Adrenal gland (tissue), 5 donors: Measurements from ENCODE around the gene PCDHGA11.

ENCODE experiments used
- POLR2A ChIP-seq, 2 donors: fragments of 450-650 bp; IDR thresholded peaks; one replicate each; pipeline ENCODE4 v1.6.1; 2017; ENCODE audit warnings: antibody characterized with exemption in 2 of 2, mild to moderate bottlenecking in 2 of 2, moderate library complexity in 1 of 2
- TF ChIP-seq, protein P1 (sequence below), 6 experiments: fragments of 450-650 bp in 4 of 6; fragments of 200-600 bp in 2 of 6; sonication (generic) in 1 of 6; IDR thresholded peaks; 1 replicate in 5 of 6; 2 replicates in 1 of 6; pipeline versions ENCODE4 v1.5.1 to v1.8.0; 2016 to 2021; ENCODE audit warnings: antibody characterized with exemption in 6 of 6, mild to moderate bottlenecking in 2 of 6, moderate library complexity in 1 of 6
- donor health status: DM: no; HTN: no; CAD: no.

DNA sequence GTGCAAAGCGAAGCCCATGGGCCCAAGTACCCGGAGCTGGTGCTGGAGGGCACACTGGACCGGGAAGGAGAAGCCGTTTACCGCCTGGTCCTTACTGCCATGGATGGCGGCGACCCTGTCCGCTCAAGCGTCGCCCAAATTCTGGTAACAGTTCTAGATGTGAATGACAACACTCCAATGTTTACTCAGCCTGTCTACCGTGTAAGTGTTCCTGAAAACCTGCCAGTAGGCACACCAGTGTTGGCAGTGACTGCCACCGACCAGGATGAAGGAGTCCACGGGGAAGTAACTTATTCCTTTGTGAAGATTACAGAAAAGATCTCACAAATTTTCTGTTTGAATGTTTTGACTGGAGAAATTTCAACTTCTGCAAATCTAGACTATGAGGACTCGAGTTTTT lies 46.2 kb upstream of the PCDHGA11 start:
- TF ChIP-seq POLR2A (IDR thresholded peaks at IDR 0.05), result no peak
- TF ChIP-seq, protein P1, sequence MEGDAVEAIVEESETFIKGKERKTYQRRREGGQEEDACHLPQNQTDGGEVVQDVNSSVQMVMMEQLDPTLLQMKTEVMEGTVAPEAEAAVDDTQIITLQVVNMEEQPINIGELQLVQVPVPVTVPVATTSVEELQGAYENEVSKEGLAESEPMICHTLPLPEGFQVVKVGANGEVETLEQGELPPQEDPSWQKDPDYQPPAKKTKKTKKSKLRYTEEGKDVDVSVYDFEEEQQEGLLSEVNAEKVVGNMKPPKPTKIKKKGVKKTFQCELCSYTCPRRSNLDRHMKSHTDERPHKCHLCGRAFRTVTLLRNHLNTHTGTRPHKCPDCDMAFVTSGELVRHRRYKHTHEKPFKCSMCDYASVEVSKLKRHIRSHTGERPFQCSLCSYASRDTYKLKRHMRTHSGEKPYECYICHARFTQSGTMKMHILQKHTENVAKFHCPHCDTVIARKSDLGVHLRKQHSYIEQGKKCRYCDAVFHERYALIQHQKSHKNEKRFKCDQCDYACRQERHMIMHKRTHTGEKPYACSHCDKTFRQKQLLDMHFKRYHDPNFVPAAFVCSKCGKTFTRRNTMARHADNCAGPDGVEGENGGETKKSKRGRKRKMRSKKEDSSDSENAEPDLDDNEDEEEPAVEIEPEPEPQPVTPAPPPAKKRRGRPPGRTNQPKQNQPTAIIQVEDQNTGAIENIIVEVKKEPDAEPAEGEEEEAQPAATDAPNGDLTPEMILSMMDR (IDR thresholded peaks at IDR 0.05), result no peak
